ENCODE data around the gene COX11. TPM values are rescaled to one million over a fixed set of nuclear protein-coding genes. Genes with fewer than 3 reads are reported as not detected.
A peak's percentile ranks its signal among the peaks of the same experiment; 100 is the strongest.

Gene COX11
- total RNA-seq, 4 donors from 2014 or later: 30.8 to 61.4 (median 42.3) TPM

DNA sequence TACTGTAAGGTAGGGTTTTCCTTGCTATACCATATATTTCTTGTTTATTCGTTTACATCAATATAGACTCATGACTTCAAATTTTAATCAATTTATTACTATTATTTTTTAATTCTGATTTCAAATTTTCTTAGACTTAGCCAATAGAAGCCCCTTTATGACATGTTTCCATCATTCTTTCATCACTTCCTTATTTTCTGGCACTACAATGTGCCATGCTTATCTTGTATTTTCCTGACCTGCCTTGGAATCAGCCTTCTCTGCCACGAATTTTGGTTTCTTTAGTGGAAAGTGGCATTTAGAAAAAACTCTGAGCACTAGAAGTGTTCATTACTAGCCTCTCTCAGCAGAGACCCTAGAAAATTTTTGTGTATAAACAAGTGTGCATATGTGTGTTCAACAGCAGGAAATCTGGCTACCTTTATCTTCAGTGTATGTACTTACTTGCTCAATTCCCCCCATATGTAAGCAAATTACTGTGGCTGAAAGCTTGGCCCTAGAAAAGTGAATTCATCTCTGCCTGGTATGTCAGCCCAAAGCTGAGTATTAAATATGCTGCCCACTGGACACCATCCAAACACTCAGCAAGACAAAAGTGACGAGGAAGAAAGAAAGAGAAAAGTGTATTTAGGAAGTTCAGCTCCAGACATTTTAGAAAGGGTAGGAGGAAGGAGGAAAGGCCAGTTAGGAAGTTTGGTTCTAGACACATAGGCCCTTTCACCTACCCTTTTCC lies 4.1 kb upstream of the COX11 start:
- no peak for DNase-seq (ENCODE audit: low spot score in 2 of 2)
- WGBS, 2 donors: 78 to 87% methylated on average over 3 of the region's 3 CpGs
- intact Hi-C loops (cut with DNase I; ENCODE audit: low total_unique reads): no loop called here
- no peak overlapping the region for H3K4me3 ChIP-seq (ENCODE audit: low read depth, poor library complexity, severe bottlenecking)
- TF ChIP-seq, protein P1, sequence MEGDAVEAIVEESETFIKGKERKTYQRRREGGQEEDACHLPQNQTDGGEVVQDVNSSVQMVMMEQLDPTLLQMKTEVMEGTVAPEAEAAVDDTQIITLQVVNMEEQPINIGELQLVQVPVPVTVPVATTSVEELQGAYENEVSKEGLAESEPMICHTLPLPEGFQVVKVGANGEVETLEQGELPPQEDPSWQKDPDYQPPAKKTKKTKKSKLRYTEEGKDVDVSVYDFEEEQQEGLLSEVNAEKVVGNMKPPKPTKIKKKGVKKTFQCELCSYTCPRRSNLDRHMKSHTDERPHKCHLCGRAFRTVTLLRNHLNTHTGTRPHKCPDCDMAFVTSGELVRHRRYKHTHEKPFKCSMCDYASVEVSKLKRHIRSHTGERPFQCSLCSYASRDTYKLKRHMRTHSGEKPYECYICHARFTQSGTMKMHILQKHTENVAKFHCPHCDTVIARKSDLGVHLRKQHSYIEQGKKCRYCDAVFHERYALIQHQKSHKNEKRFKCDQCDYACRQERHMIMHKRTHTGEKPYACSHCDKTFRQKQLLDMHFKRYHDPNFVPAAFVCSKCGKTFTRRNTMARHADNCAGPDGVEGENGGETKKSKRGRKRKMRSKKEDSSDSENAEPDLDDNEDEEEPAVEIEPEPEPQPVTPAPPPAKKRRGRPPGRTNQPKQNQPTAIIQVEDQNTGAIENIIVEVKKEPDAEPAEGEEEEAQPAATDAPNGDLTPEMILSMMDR (IDR thresholded peaks at IDR 0.05): no peak
- TF ChIP-seq POLR2A (IDR thresholded peaks at IDR 0.05): no peak

DNA sequence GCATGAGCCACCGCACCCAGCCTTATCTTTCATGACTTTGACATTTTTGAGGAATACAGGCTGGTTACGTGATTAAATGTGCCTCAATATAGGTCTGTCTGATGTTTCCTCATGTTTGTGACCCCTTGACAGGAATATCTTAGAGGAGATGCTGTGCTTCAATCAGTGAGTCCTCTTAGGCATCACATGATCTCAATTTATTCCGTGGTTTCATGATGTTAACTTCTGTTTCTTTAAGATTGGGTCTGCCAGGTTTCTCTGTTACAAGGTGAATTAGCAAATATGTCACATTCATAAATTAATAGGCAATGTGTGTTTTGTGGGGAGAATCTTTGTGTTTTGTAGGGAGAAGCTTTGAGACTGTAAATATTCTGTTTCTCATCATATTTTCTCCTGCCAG lies 3.4 kb upstream of the COX11 start:
- no peak overlapping the region for H3K4me3 ChIP-seq (ENCODE audit: low read depth, poor library complexity, severe bottlenecking)
- WGBS, 2 donors: 94 to 96% methylated on average over 3 of the region's 3 CpGs
- no peak for TF ChIP-seq POLR2A (IDR thresholded peaks at IDR 0.05)
- no peak for DNase-seq (ENCODE audit: low spot score in 2 of 2)
- intact Hi-C loops (cut with DNase I; ENCODE audit: low total_unique reads): no loop called here

DNA sequence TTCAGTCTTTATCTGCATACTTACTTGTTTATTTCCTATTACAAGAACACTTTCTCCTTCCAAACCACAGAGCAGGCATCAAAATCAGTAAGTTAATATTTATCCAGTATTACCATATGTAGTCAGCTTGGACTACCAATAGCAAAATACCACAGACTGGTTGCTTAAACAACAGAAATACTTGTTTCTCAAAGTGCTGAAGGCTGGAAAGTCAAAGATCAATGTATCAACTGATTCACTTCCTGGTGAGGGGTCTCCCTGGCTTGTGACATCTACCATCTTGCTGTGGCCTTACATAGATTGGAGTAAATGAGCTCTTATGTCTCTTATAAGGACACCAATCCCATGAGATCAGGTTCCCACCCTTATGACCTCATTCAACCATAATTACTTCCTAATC lies 2.7 kb upstream of the COX11 start:
- intact Hi-C loops (cut with DNase I; ENCODE audit: low total_unique reads): no loop called here
- no peak for DNase-seq (ENCODE audit: low spot score in 2 of 2)
- TF ChIP-seq, protein P1 (IDR thresholded peaks at IDR 0.05): no peak
- TF ChIP-seq POLR2A (IDR thresholded peaks at IDR 0.05): no peak
- no peak overlapping the region for H3K4me3 ChIP-seq (ENCODE audit: low read depth, poor library complexity, severe bottlenecking)

DNA sequence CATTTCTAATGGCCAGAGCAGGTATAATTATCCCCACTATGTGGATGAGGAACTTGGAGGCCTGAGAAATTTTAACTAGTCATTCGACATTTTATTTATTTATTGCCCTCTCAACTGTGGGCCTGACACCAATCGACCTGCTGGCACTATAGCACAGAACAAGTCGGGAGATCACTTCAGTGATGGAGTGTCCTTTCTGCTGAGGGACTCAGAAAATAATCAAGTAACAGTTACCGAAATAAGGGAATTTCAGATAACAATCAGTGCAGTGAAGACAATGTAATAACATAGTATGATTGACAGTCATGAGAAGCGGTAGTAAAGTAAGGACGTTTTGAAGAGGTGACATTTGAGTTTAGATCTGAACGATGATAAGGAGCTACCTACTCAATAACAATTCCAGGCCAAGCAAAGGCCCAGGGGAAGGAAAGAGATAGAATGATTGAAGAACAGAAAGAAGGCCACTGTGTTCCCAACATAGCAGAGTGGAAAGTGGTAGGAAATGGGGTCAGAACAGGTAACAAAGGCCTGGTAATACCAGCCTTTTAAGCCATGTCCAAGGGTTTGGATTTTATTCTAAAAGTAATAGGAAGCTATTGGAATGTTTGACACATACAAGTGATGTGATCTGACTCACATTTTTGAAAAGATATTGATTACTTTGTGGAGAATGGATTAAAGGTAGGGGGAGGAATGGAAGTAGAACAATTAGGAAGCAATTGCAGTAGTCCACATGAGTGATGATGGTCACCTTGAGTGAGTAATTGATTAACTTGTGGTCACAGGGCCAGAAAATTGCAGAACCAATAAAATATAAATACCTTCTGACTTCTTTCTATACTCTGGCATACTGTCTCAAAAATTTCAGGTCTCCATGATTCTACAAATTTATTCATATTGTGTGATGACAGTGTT lies 1.5 kb upstream of the COX11 start:
- no peak for DNase-seq (ENCODE audit: low spot score in 2 of 2)
- intact Hi-C loops (cut with DNase I; ENCODE audit: low total_unique reads): no loop called here
- 42 to 45% methylated on average over 7 of the region's 7 CpGs for WGBS, 2 donors
- no peak overlapping the region for H3K4me3 ChIP-seq (ENCODE audit: low read depth, poor library complexity, severe bottlenecking)
- TF ChIP-seq, protein P1 (IDR thresholded peaks at IDR 0.05): no peak
- no peak for TF ChIP-seq POLR2A (IDR thresholded peaks at IDR 0.05)

DNA sequence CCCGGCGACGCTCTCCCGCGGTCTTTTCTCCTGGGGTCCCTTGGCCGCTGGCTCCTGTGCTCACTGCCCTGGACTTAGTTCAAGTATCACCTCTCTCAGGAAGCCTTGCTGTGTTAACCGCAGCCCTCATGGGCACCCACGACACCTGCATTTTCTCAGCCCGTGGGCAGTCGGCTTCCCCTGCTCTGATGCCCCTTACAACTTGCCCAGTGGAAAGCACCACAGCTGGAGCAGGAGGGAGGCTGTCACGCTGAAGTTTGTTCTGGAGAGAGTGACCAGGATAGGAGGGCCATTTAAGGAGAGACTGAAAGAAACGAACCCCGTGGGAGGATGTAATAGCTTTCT lies 506 bp upstream of the COX11 start:
- no peak for DNase-seq (ENCODE audit: low spot score in 2 of 2)
- H3K4me3 ChIP-seq (ENCODE audit: low read depth, poor library complexity, severe bottlenecking): peak overlapping the region; percentile 87
- TF ChIP-seq, protein P1 (IDR thresholded peaks at IDR 0.05): no peak
- no peak for TF ChIP-seq POLR2A (IDR thresholded peaks at IDR 0.05)
- intact Hi-C loops (cut with DNase I; ENCODE audit: low total_unique reads): no loop called here
- 0 to 1% methylated on average over 13 of the region's 13 CpGs for WGBS, 2 donors

DNA sequence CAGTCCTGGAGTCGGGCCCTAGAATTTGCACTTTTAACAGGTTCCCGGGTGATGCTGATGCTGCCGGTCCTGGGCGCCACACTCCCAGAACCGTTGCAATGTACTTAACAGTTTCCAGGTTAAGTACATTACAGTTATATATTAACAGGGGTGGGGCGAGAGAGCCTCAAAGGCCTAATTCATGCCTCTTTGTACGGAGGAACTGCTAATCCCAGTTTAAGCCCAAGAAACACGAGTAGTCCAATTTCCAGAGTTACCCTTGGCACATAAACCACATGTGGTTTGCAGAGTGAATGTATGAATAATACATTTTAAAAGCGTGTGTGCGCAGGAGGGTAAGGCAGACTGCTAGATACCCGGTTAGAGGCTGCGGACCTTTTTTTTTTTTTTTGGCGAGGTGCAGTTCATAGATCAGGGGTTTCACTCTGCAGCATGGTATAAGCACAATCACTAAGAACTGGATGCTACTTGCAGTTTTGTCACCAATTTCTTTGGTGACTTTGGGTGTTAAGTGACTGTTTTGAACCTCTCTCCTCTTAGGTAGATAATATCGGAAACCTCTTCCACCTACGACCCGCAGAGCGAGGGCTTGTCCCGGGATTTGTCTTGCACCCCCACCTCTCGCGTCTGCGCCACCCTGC lies 713 bp downstream of the COX11 start:
- DNase-seq (ENCODE audit: low spot score in 2 of 2): no peak
- TF ChIP-seq, protein P1 (IDR thresholded peaks at IDR 0.05): no peak
- no peak for TF ChIP-seq POLR2A (IDR thresholded peaks at IDR 0.05)
- peak overlapping the region; percentile 87 for H3K4me3 ChIP-seq (ENCODE audit: low read depth, poor library complexity, severe bottlenecking)
- intact Hi-C loops (cut with DNase I; ENCODE audit: low total_unique reads): no loop called here
- 0% methylated on average over 20 to 21 of the region's 21 CpGs for WGBS, 2 donors
